Measurements from ENCODE around the gene THAP7. TPM values are rescaled to one million over a fixed set of nuclear protein-coding genes. Genes with fewer than 3 reads are reported as not detected.

THAP7 gene
- total and polyA plus RNA-seq, 2 of the 13 experiments (the other 11 are each of a cell fraction or from before 2014, with no cell fraction given), result 13.0 to 25.5 TPM

DNA sequence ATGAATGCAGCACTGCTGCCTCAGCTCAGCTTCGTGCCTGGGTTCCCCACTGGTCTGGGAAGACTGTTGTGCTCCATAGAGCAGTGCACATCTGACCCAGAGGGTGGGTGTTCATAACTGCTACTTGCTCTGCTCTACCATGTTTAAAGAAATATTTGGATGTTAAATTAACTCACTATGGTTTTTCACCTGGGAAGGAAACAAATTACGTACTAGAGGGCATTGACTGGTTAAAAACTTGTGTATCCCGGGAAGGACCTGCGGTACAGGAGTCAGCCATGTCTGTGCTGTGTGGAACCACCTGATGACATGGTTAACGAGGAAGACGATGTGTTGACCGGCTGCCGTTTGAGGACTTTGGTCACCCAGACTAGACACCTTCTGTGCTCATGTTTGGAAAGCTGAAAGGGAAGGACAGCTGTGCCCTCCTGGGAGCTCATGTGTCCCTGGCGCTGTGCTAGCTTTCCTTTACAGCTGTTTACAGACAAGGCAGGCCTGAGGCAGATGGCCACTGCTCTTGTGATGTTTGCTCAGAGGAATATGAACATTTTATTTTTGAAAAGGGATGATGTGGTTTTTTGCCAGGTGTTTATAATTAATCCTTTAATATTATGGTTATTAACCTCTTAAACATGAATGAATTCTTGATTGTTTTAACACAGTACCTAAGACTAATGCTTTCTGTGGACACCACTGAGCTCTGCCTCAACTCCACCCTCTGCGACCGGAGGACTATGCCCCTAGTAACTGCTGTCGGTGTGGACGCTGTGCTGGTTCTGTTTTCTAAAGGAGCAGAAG is 49.2 kb downstream of the THAP7 start (continued):
- TF ChIP-seq, protein P1, sequence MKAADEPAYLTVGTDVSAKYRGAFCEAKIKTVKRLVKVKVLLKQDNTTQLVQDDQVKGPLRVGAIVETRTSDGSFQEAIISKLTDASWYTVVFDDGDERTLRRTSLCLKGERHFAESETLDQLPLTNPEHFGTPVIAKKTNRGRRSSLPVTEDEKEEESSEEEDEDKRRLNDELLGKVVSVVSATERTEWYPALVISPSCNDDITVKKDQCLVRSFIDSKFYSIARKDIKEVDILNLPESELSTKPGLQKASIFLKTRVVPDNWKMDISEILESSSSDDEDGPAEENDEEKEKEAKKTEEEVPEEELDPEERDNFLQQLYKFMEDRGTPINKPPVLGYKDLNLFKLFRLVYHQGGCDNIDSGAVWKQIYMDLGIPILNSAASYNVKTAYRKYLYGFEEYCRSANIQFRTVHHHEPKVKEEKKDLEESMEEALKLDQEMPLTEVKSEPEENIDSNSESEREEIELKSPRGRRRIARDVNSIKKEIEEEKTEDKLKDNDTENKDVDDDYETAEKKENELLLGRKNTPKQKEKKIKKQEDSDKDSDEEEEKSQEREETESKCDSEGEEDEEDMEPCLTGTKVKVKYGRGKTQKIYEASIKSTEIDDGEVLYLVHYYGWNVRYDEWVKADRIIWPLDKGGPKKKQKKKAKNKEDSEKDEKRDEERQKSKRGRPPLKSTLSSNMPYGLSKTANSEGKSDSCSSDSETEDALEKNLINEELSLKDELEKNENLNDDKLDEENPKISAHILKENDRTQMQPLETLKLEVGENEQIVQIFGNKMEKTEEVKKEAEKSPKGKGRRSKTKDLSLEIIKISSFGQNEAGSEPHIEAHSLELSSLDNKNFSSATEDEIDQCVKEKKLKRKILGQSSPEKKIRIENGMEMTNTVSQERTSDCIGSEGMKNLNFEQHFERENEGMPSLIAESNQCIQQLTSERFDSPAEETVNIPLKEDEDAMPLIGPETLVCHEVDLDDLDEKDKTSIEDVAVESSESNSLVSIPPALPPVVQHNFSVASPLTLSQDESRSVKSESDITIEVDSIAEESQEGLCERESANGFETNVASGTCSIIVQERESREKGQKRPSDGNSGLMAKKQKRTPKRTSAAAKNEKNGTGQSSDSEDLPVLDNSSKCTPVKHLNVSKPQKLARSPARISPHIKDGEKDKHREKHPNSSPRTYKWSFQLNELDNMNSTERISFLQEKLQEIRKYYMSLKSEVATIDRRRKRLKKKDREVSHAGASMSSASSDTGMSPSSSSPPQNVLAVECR (CRISPR knock-in tag; IDR thresholded peaks at IDR 0.05; ENCODE audit: borderline replicate concordance), result peak; percentile 72; the same call in 1 of the 2 replicates
- TF ChIP-seq ARID5B (CRISPR knock-in tag; IDR thresholded peaks at IDR 0.05) (peak; percentile 78), RAD51 (IDR thresholded peaks at IDR 0.05; ENCODE audit: borderline replicate concordance) (no peak)
- TF ChIP-seq, protein P2, sequence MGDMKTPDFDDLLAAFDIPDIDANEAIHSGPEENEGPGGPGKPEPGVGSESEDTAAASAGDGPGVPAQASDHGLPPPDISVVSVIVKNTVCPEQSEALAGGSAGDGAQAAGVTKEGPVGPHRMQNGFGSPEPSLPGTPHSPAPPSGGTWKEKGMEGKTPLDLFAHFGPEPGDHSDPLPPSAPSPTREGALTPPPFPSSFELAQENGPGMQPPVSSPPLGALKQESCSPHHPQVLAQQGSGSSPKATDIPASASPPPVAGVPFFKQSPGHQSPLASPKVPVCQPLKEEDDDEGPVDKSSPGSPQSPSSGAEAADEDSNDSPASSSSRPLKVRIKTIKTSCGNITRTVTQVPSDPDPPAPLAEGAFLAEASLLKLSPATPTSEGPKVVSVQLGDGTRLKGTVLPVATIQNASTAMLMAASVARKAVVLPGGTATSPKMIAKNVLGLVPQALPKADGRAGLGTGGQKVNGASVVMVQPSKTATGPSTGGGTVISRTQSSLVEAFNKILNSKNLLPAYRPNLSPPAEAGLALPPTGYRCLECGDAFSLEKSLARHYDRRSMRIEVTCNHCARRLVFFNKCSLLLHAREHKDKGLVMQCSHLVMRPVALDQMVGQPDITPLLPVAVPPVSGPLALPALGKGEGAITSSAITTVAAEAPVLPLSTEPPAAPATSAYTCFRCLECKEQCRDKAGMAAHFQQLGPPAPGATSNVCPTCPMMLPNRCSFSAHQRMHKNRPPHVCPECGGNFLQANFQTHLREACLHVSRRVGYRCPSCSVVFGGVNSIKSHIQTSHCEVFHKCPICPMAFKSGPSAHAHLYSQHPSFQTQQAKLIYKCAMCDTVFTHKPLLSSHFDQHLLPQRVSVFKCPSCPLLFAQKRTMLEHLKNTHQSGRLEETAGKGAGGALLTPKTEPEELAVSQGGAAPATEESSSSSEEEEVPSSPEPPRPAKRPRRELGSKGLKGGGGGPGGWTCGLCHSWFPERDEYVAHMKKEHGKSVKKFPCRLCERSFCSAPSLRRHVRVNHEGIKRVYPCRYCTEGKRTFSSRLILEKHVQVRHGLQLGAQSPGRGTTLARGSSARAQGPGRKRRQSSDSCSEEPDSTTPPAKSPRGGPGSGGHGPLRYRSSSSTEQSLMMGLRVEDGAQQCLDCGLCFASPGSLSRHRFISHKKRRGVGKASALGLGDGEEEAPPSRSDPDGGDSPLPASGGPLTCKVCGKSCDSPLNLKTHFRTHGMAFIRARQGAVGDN (CRISPR knock-in tag; IDR thresholded peaks at IDR 0.05), result peak; percentile 42; the same call in 1 of the 2 replicates
